Measurements from ENCODE around the gene MXD4. TPM values are rescaled to one million over a fixed set of nuclear protein-coding genes. Genes with fewer than 3 reads are reported as not detected.

Gene MXD4
- total RNA-seq, 4 donors from 2014 or later = 20.4 to 29.4 (median 27.7) TPM

DNA sequence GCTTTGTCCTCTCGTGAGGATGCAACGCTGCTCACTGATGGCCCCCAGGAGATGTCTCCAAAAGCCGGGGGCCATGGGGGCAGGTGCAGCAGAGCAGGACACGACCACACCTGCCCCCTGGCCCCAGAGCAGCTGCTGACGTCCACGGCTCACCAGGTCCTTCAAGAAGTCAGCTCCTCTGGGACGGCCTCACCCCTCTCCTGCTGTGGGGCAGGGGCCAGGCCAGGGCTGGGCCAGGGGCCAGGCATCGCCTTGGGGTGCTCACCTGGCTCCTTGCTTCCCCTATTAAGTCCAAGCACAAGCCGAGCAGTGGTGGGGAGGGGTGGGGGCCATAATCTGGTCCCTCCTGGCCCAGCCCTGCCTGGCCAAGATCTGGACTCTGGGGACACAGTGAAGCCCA is 28.6 kb upstream of the MXD4 start:
- Histone ChIP-seq H3K4me1 (no peaks in the 10 kb centered on the region), H3K4me3 (no peak overlapping the region), H3K27ac (no peak overlapping the region), H3K36me3 (no peaks in the 10 kb centered on the region), H3K27me3 (no peaks in the 10 kb centered on the region), H3K9me3 (no peaks in the 10 kb centered on the region)
- no peak for DNase-seq
- in situ Hi-C loops (cut with MboI; ENCODE audit: low sequenced_read_pairs in 4 of 4) = no loop called here
- ATAC-seq = no peak
- intact Hi-C loops (cut with DNase I; ENCODE audit: low total_unique reads) = no loop called here
- TF ChIP-seq, protein P1, sequence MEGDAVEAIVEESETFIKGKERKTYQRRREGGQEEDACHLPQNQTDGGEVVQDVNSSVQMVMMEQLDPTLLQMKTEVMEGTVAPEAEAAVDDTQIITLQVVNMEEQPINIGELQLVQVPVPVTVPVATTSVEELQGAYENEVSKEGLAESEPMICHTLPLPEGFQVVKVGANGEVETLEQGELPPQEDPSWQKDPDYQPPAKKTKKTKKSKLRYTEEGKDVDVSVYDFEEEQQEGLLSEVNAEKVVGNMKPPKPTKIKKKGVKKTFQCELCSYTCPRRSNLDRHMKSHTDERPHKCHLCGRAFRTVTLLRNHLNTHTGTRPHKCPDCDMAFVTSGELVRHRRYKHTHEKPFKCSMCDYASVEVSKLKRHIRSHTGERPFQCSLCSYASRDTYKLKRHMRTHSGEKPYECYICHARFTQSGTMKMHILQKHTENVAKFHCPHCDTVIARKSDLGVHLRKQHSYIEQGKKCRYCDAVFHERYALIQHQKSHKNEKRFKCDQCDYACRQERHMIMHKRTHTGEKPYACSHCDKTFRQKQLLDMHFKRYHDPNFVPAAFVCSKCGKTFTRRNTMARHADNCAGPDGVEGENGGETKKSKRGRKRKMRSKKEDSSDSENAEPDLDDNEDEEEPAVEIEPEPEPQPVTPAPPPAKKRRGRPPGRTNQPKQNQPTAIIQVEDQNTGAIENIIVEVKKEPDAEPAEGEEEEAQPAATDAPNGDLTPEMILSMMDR (IDR thresholded peaks at IDR 0.05 in 4 of 5, conservative IDR thresholded peaks at IDR 0.05 in 1 of 5) = no peak

DNA sequence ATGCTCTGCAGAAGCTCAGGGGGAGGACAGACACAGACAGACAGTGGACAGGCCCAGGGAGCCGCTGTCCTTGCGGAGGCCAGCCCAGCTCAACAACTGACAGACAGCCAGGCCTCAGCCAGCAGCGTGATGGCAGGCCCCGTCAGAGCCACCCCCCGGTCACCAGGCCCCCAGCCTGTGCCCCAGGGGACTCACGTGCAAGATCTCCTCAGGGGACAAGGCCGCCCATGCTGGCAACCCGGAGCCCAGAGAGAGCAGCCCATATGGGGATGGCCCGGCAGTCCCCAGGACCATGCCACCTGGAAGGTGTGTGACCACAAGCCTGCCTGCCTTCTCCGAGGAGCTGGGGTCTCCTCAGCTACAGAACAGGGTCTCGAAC is 28.0 kb upstream of the MXD4 start:
- Histone ChIP-seq H3K36me3 (no peaks in the 10 kb centered on the region), H3K4me1 (no peaks in the 10 kb centered on the region), H3K27ac (no peak overlapping the region), H3K27me3 (no peaks in the 10 kb centered on the region), H3K4me3 (no peak overlapping the region), H3K9me3 (no peaks in the 10 kb centered on the region)
- TF ChIP-seq, protein P1 (IDR thresholded peaks at IDR 0.05 in 4 of 5, conservative IDR thresholded peaks at IDR 0.05 in 1 of 5) = no peak
- TF ChIP-seq POLR2A (IDR thresholded peaks at IDR 0.05) = no peak
- in situ Hi-C loops (cut with MboI; ENCODE audit: low sequenced_read_pairs in 4 of 4) = no loop called here
- no peak for DNase-seq
- intact Hi-C loops (cut with DNase I; ENCODE audit: low total_unique reads) = no loop called here
- ATAC-seq = no peak

DNA sequence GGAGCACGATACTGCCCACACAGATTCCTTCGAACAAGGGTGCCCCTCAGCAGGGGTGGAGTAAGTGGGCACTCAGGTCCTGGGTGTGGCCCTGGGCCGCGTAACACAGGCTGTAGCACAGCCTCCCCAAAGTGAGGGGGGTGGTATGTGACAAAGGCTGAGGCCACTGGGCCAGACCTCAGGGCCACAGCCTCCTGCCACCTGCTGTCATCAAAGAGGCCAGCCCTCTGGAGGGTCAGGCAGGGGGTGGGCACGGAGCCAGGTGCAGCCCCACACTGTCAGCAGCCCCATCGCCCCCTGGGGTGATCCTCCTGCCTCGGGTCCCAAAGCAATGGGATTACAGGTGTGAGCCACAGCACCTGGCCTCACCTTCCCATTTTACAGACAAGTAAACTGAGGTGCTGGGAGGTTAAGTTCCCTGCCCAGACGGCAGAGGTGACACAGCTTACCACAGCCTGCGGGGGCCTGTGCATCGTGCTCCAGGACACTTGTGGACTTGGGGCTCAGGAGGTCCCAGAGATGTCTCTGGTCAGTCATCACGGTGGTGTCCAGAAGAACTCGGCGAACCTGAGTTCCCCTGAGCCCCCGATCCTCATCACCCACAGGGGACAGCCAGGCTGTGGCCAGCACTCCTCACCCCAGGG is 27.5 kb upstream of the MXD4 start:
- intact Hi-C loops (cut with DNase I; ENCODE audit: low total_unique reads) = no loop called here
- H3K27me3 ChIP-seq = no peaks in the 10 kb centered on the region
- no peaks in the 10 kb centered on the region for H3K4me1 ChIP-seq
- H3K27ac ChIP-seq = no peak overlapping the region
- DNase-seq (no peak), ATAC-seq (no peak)
- TF ChIP-seq POLR2A (IDR thresholded peaks at IDR 0.05) = no peak
- TF ChIP-seq, protein P1 (IDR thresholded peaks at IDR 0.05 in 4 of 5, conservative IDR thresholded peaks at IDR 0.05 in 1 of 5) = no peak
- no peaks in the 10 kb centered on the region for H3K36me3 ChIP-seq
- in situ Hi-C loops (cut with MboI; ENCODE audit: low sequenced_read_pairs in 4 of 4) = no loop called here
- no peak overlapping the region for H3K4me3 ChIP-seq
- no peaks in the 10 kb centered on the region for H3K9me3 ChIP-seq

DNA sequence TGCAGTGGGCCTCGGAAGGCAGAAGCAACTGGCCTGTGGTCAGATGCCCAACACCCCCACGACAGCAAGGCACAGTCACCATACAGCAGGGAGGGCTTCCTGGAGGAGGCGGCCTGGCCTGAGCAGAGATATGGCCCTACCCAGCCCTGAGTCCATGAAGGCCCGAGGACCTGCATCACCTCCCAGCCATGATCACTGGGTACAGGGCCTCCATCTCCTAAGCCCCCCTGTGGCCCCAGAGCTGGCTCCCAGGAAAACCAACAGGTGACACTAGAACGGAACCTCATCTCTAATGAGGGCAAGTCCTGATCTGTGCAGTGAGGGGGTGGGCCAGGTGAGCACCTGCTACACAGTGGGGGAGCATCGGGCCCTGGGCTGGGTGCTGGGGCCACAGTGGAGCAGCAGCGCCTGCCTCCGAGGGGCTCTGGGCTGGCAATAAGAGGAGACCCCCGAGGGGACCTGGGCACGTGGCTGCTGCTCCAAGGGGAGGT is 26.2 kb upstream of the MXD4 start:
- Histone ChIP-seq H3K36me3 (no peaks in the 10 kb centered on the region), H3K9me3 (no peaks in the 10 kb centered on the region), H3K4me1 (no peaks in the 10 kb centered on the region), H3K4me3 (no peak overlapping the region), H3K27me3 (no peaks in the 10 kb centered on the region), H3K27ac (no peak overlapping the region)
- TF ChIP-seq POLR2A (IDR thresholded peaks at IDR 0.05) = no peak
- TF ChIP-seq, protein P1 (IDR thresholded peaks at IDR 0.05 in 4 of 5, conservative IDR thresholded peaks at IDR 0.05 in 1 of 5) = no peak
- intact Hi-C loops (cut with DNase I; ENCODE audit: low total_unique reads) (no loop called here), in situ Hi-C loops (cut with MboI; ENCODE audit: low sequenced_read_pairs in 4 of 4) (no loop called here)
- ATAC-seq (no peak), DNase-seq (no peak)

DNA sequence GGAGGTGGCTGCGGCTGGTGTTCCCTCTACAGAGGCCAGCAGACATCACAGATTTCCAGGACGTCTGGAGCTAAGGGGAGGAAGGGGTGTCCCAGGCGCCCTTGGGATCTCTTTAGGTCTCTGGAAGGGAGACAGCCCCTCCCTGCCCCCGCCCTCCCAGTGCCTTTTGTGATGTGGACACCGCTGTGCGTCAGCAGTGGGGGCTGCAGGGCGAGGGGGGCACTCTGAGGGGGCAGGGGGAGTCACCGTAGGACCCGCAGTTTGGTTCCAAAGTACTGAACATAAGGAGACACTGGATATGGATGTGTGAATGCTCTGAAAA is 25.6 kb upstream of the MXD4 start:
- Histone ChIP-seq H3K9me3 (no peaks in the 10 kb centered on the region), H3K27ac (no peak overlapping the region), H3K36me3 (no peaks in the 10 kb centered on the region), H3K27me3 (no peaks in the 10 kb centered on the region), H3K4me1 (no peaks in the 10 kb centered on the region), H3K4me3 (no peak overlapping the region)
- intact Hi-C loops (cut with DNase I; ENCODE audit: low total_unique reads) = no loop called here
- in situ Hi-C loops (cut with MboI; ENCODE audit: low sequenced_read_pairs in 4 of 4) = no loop called here
- ATAC-seq = no peak
- DNase-seq = no peak
- TF ChIP-seq POLR2A (IDR thresholded peaks at IDR 0.05) = no peak
- TF ChIP-seq, protein P1 (IDR thresholded peaks at IDR 0.05 in 4 of 5, conservative IDR thresholded peaks at IDR 0.05 in 1 of 5) = no peak
